Neural crest cell (in vitro differentiated cells): ENCODE data around the gene PDLIM1. TPM values are rescaled to one million over a fixed set of nuclear protein-coding genes. Genes with fewer than 3 reads are reported as not detected.
A peak's percentile ranks its signal among the peaks of the same experiment; 100 is the strongest.
"Not testable (repeated sequence)": the region's sequence is repeated elsewhere in the genome, so short reads cannot be mapped to it uniquely, and the experiment has no call there.

Source experiments
- DNase-seq: peaks from one replicate; pipeline ENCODE4 v3.0.0; 2021; ENCODE audit warnings: low read depth, mixed read lengths, low spot score
- H3K27ac Mint-ChIP-seq: one replicate; pipeline ENCODE4 v1.8.0; 2021; ENCODE audit warnings: mild to moderate bottlenecking, mixed read lengths; ENCODE audit not compliant: unreplicated experiment
- H3K27me3 Mint-ChIP-seq: 2 replicates; pipeline ENCODE4 v1.8.0; 2021; ENCODE audit warnings: low read depth, mild to moderate bottlenecking, mixed read lengths
- H3K36me3 Mint-ChIP-seq: 2 replicates; pipeline ENCODE4 v1.8.0; 2021; ENCODE audit warnings: low read depth, mild to moderate bottlenecking, mixed read lengths
- H3K4me1 Mint-ChIP-seq: 2 replicates; pipeline ENCODE4 v1.8.0; 2021; ENCODE audit warnings: mixed read lengths
- H3K4me3 Mint-ChIP-seq: one replicate; pipeline ENCODE4 v1.8.0; 2021; ENCODE audit warnings: mild to moderate bottlenecking, mixed read lengths
- H3K9me3 Mint-ChIP-seq: 2 replicates; pipeline ENCODE4 v1.8.0; 2021; ENCODE audit warnings: mixed read lengths
- total RNA-seq: library from RNA; stranded (reverse); gene quantifications from 2 replicates; pipeline ENCODE4 v1.2.1, GENCODE V29; 2021
- TF ChIP-seq, protein P1 (sequence below): fragments of 200-600 bp; sonication (generic); conservative IDR thresholded peaks from 2 replicates; pipeline ENCODE4 v1.5.0; 2021; ENCODE audit warnings: antibody characterized with exemption, mild to moderate bottlenecking

Gene PDLIM1
- total RNA-seq, 1 donor from 2014 or later = 20.9 TPM

DNA sequence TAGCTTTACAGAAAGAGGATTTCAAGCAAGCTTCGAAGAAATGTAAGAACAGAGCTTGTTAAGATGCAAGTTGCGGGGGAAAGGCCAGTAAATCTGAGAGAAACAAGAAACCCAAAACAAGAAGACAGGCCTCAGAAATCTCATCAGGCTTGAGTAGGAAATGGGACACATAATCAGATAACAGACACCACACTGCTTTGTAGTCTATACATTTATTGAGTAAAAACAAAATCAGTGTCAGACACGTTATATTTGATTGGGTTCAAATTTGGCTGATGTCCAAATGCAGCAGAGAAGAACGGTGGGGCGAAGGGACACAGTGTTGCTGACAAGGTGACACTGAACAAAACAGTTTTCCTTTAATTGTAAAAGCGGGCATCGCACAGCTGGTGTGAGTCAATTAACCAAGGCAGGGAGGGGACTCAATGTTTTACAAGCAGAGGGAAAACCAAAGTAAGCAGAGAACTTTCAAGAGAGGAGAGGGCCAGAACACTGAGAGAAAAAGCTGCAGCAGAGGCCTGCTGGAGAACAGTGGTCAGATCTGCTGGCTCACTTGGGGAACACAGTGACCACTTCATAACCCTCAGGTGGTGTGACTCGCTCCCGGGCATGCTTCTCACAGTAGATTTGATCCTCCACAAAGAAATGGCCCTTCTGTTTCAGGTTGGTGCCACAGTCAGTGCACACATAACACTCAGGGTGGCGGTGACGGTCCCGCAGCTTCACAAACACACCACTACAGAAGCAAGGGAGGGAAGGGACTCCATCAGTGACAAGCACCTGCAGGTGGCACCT, 53.2 kb downstream of the PDLIM1 start:
- Mint-ChIP-seq H3K4me3 (no peak overlapping the region), H3K4me1 (no peaks in the 10 kb centered on the region), H3K36me3 (peaks cover 6% of the 10 kb centered on the region), H3K9me3 (peaks cover 3% of the 10 kb centered on the region), H3K27ac (no peak overlapping the region), H3K27me3 (no peaks in the 10 kb centered on the region)
- TF ChIP-seq, protein P1, sequence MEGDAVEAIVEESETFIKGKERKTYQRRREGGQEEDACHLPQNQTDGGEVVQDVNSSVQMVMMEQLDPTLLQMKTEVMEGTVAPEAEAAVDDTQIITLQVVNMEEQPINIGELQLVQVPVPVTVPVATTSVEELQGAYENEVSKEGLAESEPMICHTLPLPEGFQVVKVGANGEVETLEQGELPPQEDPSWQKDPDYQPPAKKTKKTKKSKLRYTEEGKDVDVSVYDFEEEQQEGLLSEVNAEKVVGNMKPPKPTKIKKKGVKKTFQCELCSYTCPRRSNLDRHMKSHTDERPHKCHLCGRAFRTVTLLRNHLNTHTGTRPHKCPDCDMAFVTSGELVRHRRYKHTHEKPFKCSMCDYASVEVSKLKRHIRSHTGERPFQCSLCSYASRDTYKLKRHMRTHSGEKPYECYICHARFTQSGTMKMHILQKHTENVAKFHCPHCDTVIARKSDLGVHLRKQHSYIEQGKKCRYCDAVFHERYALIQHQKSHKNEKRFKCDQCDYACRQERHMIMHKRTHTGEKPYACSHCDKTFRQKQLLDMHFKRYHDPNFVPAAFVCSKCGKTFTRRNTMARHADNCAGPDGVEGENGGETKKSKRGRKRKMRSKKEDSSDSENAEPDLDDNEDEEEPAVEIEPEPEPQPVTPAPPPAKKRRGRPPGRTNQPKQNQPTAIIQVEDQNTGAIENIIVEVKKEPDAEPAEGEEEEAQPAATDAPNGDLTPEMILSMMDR = no peak
- no peak for DNase-seq

DNA sequence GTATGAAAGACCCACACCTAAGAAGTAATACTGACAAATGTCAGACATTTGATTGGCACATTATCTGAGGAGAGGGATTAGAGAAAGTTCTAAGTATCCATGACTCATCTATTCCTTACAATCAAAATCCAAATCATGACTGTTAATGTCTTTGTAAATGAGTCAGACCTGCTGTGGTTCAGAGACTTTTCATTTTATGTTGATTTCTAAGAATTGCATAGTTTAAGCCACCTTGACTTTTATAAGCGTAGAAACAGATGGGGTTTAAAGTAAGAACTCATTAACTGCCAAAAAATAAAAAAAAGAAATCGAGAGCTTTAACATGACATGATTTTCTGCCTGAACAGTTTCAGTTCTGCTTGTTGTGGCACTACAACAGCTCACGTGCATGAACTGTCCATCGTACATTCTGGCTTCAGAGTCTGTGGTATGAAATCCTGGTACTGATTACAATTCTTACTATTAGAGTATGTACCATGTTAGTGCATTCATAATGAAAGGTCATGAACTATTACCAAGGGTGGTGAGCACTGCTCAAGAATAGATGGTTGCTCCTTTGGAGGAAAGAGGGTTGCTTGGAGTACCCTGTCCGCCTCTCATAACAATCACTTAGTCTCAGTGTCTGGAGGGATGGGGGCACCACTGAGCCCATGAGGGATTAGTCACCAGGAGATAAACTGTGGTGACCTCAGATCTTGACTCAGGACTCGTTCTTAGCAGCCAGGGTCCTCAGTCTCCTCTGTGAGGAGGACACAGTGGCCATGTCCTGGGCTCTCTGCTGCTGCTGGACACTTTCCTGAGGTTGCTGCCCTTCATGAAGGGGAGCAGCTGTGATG, 54.5 kb downstream of the PDLIM1 start:
- Mint-ChIP-seq H3K36me3 (peaks cover 7% of the 10 kb centered on the region), H3K27me3 (no peaks in the 10 kb centered on the region), H3K9me3 (peaks cover 5% of the 10 kb centered on the region), H3K4me3 (no peak overlapping the region), H3K27ac (no peak overlapping the region), H3K4me1 (peaks cover 2% of the 10 kb centered on the region)
- DNase-seq = no peak
- TF ChIP-seq, protein P1 = no peak

DNA sequence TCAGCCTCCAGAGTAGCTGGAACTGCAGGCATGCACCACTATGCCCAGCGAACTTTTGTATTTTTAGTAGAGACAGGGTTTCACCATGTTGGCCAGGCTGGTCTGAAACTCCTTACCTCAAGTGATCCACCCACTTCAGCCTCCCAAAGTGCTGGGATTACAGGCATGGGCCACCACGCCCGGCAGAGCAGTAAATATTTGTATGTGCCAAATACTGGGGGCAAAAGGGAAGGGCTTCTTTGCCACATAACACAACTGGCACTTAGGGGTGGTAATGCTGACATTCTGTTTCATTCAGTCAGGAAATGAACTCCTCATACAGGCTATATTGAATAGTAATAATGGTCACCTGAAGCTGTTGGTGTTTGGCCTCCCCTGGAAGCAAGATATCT, 55.1 kb downstream of the PDLIM1 start:
- Mint-ChIP-seq H3K4me3 (no peak overlapping the region), H3K36me3 (peaks cover 11% of the 10 kb centered on the region), H3K27me3 (no peaks in the 10 kb centered on the region), H3K27ac (no peak overlapping the region), H3K4me1 (peaks cover 8% of the 10 kb centered on the region), H3K9me3 (peaks cover 8% of the 10 kb centered on the region)
- DNase-seq = no peak
- TF ChIP-seq, protein P1 = no peak

DNA sequence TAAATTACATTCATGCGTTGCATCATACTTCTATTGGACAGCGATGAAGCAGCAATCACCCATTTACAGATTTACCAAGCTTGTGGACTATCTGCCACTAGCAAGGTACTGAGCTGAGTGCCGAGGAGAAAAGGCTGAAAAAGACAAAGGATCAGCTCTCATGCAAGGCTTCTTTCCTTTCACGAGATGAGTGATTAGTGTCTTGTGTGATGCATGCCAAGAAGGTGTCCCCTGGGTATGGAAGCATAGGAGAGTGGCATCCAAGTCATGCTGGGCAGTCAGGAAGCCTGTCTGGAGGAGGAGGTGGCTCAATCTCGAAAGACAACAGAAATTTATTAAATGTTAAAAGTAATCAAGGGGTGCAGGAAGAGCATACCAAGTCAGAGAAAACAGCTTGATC, 55.9 kb downstream of the PDLIM1 start:
- H3K27me3 Mint-ChIP-seq = no peaks in the 10 kb centered on the region
- H3K4me3 Mint-ChIP-seq = no peak overlapping the region
- peaks cover 7% of the 10 kb centered on the region for H3K36me3 Mint-ChIP-seq
- TF ChIP-seq, protein P1 = no peak
- H3K9me3 Mint-ChIP-seq = peaks cover 8% of the 10 kb centered on the region
- DNase-seq = no peak
- peaks cover 15% of the 10 kb centered on the region for H3K4me1 Mint-ChIP-seq
- H3K27ac Mint-ChIP-seq = no peak overlapping the region

DNA sequence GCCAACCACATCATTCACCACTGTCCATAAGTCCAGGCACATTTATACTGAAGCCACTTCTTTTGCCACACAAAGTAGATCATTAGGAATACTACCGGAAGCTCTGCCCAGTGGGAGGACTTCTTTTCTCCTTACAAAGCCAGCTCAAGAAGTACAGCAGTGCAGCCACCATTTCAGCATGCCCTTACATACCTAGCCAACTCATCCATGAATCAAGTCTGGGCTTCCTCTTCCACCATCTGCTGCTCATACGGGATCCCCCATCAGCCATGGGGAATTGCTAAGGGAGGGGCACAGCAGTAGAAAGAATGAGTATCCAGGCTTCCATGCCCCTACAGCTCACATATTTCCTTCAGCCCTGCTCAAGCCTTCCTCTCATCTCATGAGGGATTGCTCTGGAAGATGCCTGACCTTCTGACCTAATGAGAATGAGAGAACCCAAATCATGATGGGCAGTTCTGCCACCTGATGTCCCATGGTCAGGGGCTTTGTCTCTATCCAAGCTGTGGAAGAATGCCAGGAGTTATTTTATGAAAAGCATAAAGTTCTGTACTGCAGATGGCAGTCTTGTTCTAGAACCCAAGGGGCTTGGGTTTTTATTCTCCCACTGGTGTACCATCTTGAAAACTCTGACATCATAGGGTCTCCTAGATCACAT, 57.3 kb downstream of the PDLIM1 start:
- DNase-seq = no peak
- no peaks in the 10 kb centered on the region for H3K27me3 Mint-ChIP-seq
- no peak overlapping the region for H3K4me3 Mint-ChIP-seq
- H3K36me3 Mint-ChIP-seq = peaks cover 8% of the 10 kb centered on the region
- peaks cover 25% of the 10 kb centered on the region for H3K4me1 Mint-ChIP-seq
- no peak overlapping the region for H3K27ac Mint-ChIP-seq
- TF ChIP-seq, protein P1 = no peak
- peaks cover 8% of the 10 kb centered on the region for H3K9me3 Mint-ChIP-seq

DNA sequence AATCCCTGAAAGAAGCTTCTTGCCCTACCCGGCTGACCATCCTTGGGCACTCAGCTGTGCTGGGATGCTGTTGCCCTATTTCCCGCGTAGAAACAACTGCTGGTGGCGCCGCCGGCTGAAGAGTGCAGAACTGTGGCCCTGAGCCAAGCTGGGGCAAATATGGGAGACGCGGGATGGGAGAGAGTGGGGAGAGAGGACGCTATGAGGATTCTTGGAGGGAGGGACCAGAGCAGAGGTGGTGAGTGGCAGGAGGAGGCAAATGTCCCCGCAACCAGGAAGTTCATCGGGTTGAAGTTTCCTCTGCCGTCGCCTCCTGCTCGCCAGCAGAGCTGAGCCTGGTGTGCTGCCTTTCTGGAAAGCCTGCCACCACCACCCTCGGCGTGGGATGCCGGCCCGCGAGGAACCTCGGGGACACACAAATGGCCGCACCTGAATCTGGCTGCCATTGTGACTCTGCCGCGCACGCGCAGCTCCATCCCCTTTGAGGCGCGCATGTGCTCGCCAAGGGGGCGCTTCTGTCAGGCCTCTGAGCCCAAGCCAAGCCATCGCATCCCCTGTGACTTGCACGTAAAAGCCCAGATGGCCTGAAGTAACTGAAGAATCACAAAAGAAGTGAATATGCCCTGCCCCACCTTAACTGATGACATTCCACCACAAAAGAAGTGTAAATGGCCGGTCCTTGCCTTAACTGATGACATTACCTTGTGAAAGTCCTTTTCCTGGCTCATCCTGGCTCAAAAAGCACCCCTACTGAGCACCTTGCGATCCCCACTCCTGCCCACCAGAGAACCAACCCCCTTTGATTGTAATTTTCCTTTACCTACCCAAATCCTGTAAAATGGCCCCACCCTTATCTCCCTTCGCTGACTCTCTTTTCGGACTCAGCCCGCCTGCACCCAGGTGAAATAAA, 59.9 kb downstream of the PDLIM1 start:
- H3K4me3 Mint-ChIP-seq = peak overlapping the region; percentile 94
- H3K9me3 Mint-ChIP-seq, H3K36me3 Mint-ChIP-seq, H3K27me3 Mint-ChIP-seq: not testable (repeated sequence)
- peak; percentile 63 for DNase-seq
- H3K27ac Mint-ChIP-seq = peak overlapping the region; percentile 96
- H3K4me1 Mint-ChIP-seq = peaks cover 25% of the 10 kb centered on the region
